GM12878 (cell line): Measurements from ENCODE around the gene C1orf35. TPM values are rescaled to one million over a fixed set of nuclear protein-coding genes. Genes with fewer than 3 reads are reported as not detected.
A peak's percentile ranks its signal among the peaks of the same experiment; 100 is the strongest.

Experiments
- ATAC-seq: fragments of 200-7000 bp; cut with Tn5 transposase; 3 replicates; pipeline ENCODE4 v1.9.1; 2020; ENCODE audit warnings: mild to moderate bottlenecking, moderate library complexity
- BruUV-seq: library from RNA; stranded (reverse); fragments of 400-500 nt; replicated peaks from 2 replicates; lab custom pipeline; 2021; lab: Mats Ljungman, UMichigan
- CTCF ChIA-PET: fragments of 300-600 bp; sonication (Branson Sonifier 250); formaldehyde crosslinking; extraction: SDS; loops from one replicate; lab custom pipeline; 2021; ENCODE audit warnings: inconsistent platforms; lab: Yijun Ruan, JAX
- POLR2A ChIA-PET: fragments of 350-600 bp; formaldehyde crosslinking; extraction: SDS; loops from one replicate; lab custom pipeline; 2021; ENCODE audit warnings: inconsistent platforms; lab: Charles Lee
- RAD21 ChIA-PET: fragments of 300-600 bp; sonication (Branson Sonifier 250); formaldehyde crosslinking; loops from one replicate; lab custom pipeline; 2023; ENCODE audit warnings: antibody characterized with exemption; ENCODE audit not compliant: unreplicated experiment; lab: Charles Lee
- SMC1A ChIA-PET: fragments of 300-600 bp; sonication (Branson Sonifier 250); formaldehyde crosslinking; loops from one replicate; lab custom pipeline; 2023; ENCODE audit not compliant: unreplicated experiment, uncharacterized antibody; lab: Charles Lee
- DNase-seq: peaks from one replicate; pipeline ENCODE4 v3.0.0-alpha.2; 2011; ENCODE audit warnings: low read depth, low spot score
- FAIRE-seq: peaks from 3 replicates; lab custom pipeline; 2011; peaks lifted over from hg19 to GRCh38; lab: Jason Lieb, UNC
- H2AFZ ChIP-seq: 2 replicates; pipeline ENCODE4 v1.6.0; 2011; ENCODE audit warnings: low read depth, low read length, control low read depth; ENCODE audit not compliant: control insufficient read depth
- H3K27ac ChIP-seq: 2 replicates; pipeline ENCODE4 v1.5.1; 2011; ENCODE audit warnings: control low read depth; ENCODE audit not compliant: control insufficient read depth, insufficient read depth
- H3K27me3 ChIP-seq, 2 experiments: replicated peaks in 1 of 2; 2 replicates each; pipeline versions ENCODE4 v1.6.0 to v1.6.1; 2011; ENCODE audit warnings: low read length in 1 of 2; ENCODE audit not compliant: control insufficient read depth in 2 of 2, insufficient read depth in 2 of 2
- H3K36me3 ChIP-seq, 2 experiments: 2 replicates each; pipeline ENCODE4 v1.5.1; 2011; ENCODE audit warnings: low read length in 1 of 2; ENCODE audit not compliant: control insufficient read depth in 2 of 2, insufficient read depth in 2 of 2
- H3K4me1 ChIP-seq: 2 replicates; pipeline ENCODE4 v1.6.1; 2011; ENCODE audit warnings: mild to moderate bottlenecking, low read length, moderate library complexity, mixed read lengths; ENCODE audit not compliant: control insufficient read depth, insufficient read depth
- H3K4me2 ChIP-seq: 2 replicates; pipeline ENCODE4 v1.6.0; 2011; ENCODE audit warnings: control low read depth; ENCODE audit not compliant: control insufficient read depth, insufficient read depth
- H3K4me3 ChIP-seq: fragments of 200-600 bp; sonication (generic); 2 replicates; pipeline ENCODE4 v1.5.1; 2016
- H3K79me2 ChIP-seq: 2 replicates; pipeline ENCODE4 v1.6.0; 2011; ENCODE audit warnings: low read length; ENCODE audit not compliant: control insufficient read depth, insufficient read depth
- H3K9ac ChIP-seq: 2 replicates; pipeline ENCODE4 v1.8.0; 2011; ENCODE audit warnings: low read length, control low read depth, mixed read lengths; ENCODE audit not compliant: control insufficient read depth, insufficient read depth
- H3K9me3 ChIP-seq: replicated peaks from 3 replicates; pipeline ENCODE4 v1.5.1; 2011; ENCODE audit warnings: mild to moderate bottlenecking, low read length; ENCODE audit not compliant: control insufficient read depth, insufficient read depth
- H4K20me1 ChIP-seq: 2 replicates; pipeline ENCODE4 v1.6.0; 2011; ENCODE audit not compliant: control insufficient read depth, insufficient read depth
- CBX5 ChIP-seq: sonication (generic); IDR thresholded peaks from 2 replicates; pipeline ENCODE4 v1.6.1; 2016; ENCODE audit warnings: low read depth, moderate library complexity, mild to moderate bottlenecking, inconsistent platforms
- CEBPB ChIP-seq, 2 experiments: fragments of 150-350 bp in 1 of 2; IDR thresholded peaks; 2 replicates each; pipeline ENCODE4 v1.6.1; 2012 to 2014; ENCODE audit warnings: low read depth in 2 of 2, low read length in 2 of 2, borderline replicate concordance in 1 of 2, inconsistent platforms in 1 of 2
- CHD1 ChIP-seq: IDR thresholded peaks from 2 replicates; pipeline ENCODE4 v1.6.1; 2012; ENCODE audit warnings: low read depth, low read length, improper control_type of control experiment
- HCFC1 ChIP-seq: fragments of 150-350 bp; IDR thresholded peaks from 2 replicates; pipeline ENCODE4 v1.6.1; 2014; ENCODE audit warnings: low read length
- HDAC2 ChIP-seq: fragments of 200-600 bp; sonication (generic); IDR thresholded peaks from 2 replicates; pipeline ENCODE4 v1.6.1; 2017
- NR2C1 ChIP-seq: fragments of 450-650 bp; IDR thresholded peaks from 2 replicates; pipeline ENCODE4 v1.6.1; 2017; ENCODE audit warnings: antibody characterized with exemption, mild to moderate bottlenecking, moderate library complexity
- REST ChIP-seq: IDR thresholded peaks from 2 replicates; pipeline ENCODE4 v1.6.1; 2012; ENCODE audit warnings: mild to moderate bottlenecking, low read depth, low read length
- ZNF384 ChIP-seq: IDR thresholded peaks from 2 replicates; pipeline ENCODE4 v1.6.1; 2012; ENCODE audit warnings: low read depth, mild to moderate bottlenecking, low read length, improper control_type of control experiment, borderline replicate concordance
- WGBS: methylation state at CpG from one replicate; pipeline ENCODE4 v1.1.6; 2016; ENCODE audit warnings: low lambda C conversion rate; ENCODE audit not compliant: insufficient replicate concordance, insufficient coverage; ENCODE audit errors: missing lambda C conversion rate; 5-methylcytosine and 5-hydroxymethylcytosine counted together
- in situ Hi-C: fragments of 300-500 bp; cut with MboI; formaldehyde crosslinking; loops from 9 replicates; pipeline ENCODE4 v1.14.3; 2018; ENCODE audit warnings: mixed read lengths
- intact Hi-C: fragments of 100-400 bp; cut with micrococcal nuclease; formaldehyde crosslinking; loops from one replicate; pipeline ENCODE4 v1.14.2; 2022; ENCODE audit not compliant: unreplicated experiment
- polyA plus RNA-seq, 11 experiments: library from polyadenylated mRNA; depleted of rRNA in 4 of 11; unstranded in 6 of 11; stranded (reverse) in 5 of 11; fragments of >200 nt; fragmentation: Nextera tagmentation in 4 of 11; fragmentation: Illumina TruSeq in 1 of 11; extraction: Ambion mirVana in 4 of 11; extraction: Trizol in 1 of 11; gene quantifications; 1 replicate in 1 of 11; 2 replicates in 10 of 11; pipeline versions ENCODE4 v1.2.1 to v1.2.3, GENCODE V29; 2011 to 2016; ENCODE audit warnings: inconsistent platforms in 2 of 11, missing spikeins in 2 of 11, low read depth in 1 of 11
- total RNA-seq, 4 experiments: library from RNA; depleted of rRNA in 3 of 4; stranded (reverse); fragments of >200 nt in 3 of 4; fragmentation: Illumina TruSeq in 1 of 4; extraction: Trizol in 1 of 4; gene quantifications; 2 replicates each; pipeline versions ENCODE4 v1.2.1 to v1.2.3, GENCODE V29; 2013 to 2021

The C1orf35 gene
- total and polyA plus RNA-seq, 10 of the 15 experiments (the other 5 are each of a cell fraction or from before 2014, with no cell fraction given): 2.5 to 27.0 (median 10.6) TPM

- Histone ChIP-seq H3K36me3 (peaks cover 16 to 30% of the 10 kb centered on the region in 2 experiments; a peak in 3 of 4 replicates), H3K4me2 (0 out of 2 replicates have a peak overlapping the region, but pooled peaks have one; percentile 77)
Measured at GRCh38 chr1:228091084-228091483, 12.0 kb downstream of the C1orf35 start.

More at GRCh38 chr1:228091084-228091483, 12.0 kb downstream of the C1orf35 start:
- ChIA-PET SMC1A (interaction anchor here (0.8 kb wide), 1 partner anchor 44 kb away, joined by 3 read pairs; no protein-coding TSS in a partner anchor), CTCF (interaction anchor here (1.3 to 2.5 kb wide), 2 partner anchors 89 to 92 kb away, joined by 3 to 13 read pairs; no protein-coding TSS in a partner anchor), POLR2A (no interaction called here), RAD21 (interaction anchor here (1.4 kb wide), 1 partner anchor 11 kb away, joined by 3 read pairs; no protein-coding TSS in a partner anchor)
- no peak overlapping the region for H3K27ac ChIP-seq
- H4K20me1 ChIP-seq: peaks cover 71% of the 10 kb centered on the region
- H3K9me3 ChIP-seq: peaks cover 26% of the 10 kb centered on the region; the same call in 2 of the 3 replicates
- intact Hi-C loops: no loop called here
- WGBS: 68% methylated on average over 4 of the region's 4 CpGs
- peaks cover 100% of the 10 kb centered on the region for H3K79me2 ChIP-seq
- FAIRE-seq (no peak), DNase-seq (no peak), ATAC-seq (no peak)
- H3K9ac ChIP-seq: no peak overlapping the region
- TF ChIP-seq CEBPB (IDR thresholded peaks at IDR 0.05; ENCODE audit: borderline replicate concordance in 1 of 2, low read depth in 2 of 2, low read length in 2 of 2): no peak
- no peak for TF ChIP-seq CHD1
- no peak for TF ChIP-seq NR2C1
- no peak for TF ChIP-seq REST
- TF ChIP-seq ZNF384: no peak
- no peak for TF ChIP-seq HDAC2
- TF ChIP-seq HCFC1: no peak
- TF ChIP-seq CBX5: no peak
- TSS peak; percentile 1 for BruUV-seq
- H3K4me1 ChIP-seq: peaks cover 44% of the 10 kb centered on the region
- H3K4me3 ChIP-seq: no peak overlapping the region
- no peak overlapping the region for H2AFZ ChIP-seq
- H3K27me3 ChIP-seq: no peaks in the 10 kb centered on the region
- in situ Hi-C loops: no loop called here
